GM12873 (cell line): ENCODE results near the gene HELZ2.

Source experiments
- CTCF ChIP-seq: IDR thresholded peaks from 2 replicates; pipeline ENCODE4 v1.5.1; 2012; ENCODE audit warnings: low read depth, mild to moderate bottlenecking, moderate library complexity, low read length, control low read depth; ENCODE audit not compliant: insufficient read depth; ENCODE audit errors: missing control alignments

The HELZ2 gene

GRCh38 chr20:63529180-63529860, 44.7 kb downstream of the HELZ2 start:
- no peak for TF ChIP-seq CTCF

GRCh38 chr20:63527184-63527583, 46.9 kb downstream of the HELZ2 start:
- no peak for TF ChIP-seq CTCF

- no peak for TF ChIP-seq CTCF
Observed at GRCh38 chr20:63525971-63526370, 48.1 kb downstream of the HELZ2 start.

GRCh38 chr20:63525185-63525584, 48.9 kb downstream of the HELZ2 start:
- no peak for TF ChIP-seq CTCF
